Right hindlimb (tissue), 1 donor: Measurements from ENCODE around the gene PSD4.
A peak's percentile ranks its signal among the peaks of the same experiment; 100 is the strongest.

Experiments used
- DNase-seq: peaks from one replicate; pipeline ENCODE4 v3.0.0-alpha.2; 2018

The PSD4 gene

DNA sequence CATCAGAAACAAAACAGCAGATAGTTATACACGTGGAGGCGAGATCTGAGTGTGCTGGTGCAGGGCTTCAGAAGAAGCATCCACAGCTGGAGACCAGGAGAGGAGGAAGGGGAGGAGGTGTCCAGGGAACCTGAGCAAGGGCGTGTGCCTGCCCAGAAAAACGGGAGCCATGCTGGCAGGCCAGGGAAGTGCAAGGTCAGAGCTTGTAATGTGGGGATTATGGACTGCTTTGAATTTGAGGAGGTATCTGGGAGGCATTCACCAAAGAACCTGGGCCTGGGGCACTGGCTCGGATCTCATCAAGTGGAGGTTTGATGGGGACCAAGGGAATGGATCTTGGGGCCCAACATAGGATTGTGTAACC is 12.6 kb downstream of the PSD4 start:
- DNase-seq: no peak

DNA sequence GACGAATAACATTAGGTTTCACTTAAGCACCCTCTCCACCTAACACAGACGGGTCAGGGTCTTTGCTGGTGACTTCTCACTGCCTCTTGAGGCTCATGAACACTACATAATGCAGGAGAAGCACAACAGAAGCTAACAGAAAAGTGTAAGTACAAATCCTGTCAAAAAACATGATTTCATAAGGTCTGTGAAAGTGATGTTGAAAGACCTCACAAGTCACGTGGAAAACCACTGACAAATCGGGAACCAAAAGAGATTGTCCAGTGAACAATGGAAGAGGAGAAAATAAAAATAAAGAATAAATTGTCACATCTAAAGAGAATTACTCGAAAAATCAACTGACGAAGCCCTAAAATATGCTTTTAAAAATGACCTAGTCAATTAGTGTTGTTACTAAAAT is 14.0 kb downstream of the PSD4 start:
- DNase-seq: no peak

DNA sequence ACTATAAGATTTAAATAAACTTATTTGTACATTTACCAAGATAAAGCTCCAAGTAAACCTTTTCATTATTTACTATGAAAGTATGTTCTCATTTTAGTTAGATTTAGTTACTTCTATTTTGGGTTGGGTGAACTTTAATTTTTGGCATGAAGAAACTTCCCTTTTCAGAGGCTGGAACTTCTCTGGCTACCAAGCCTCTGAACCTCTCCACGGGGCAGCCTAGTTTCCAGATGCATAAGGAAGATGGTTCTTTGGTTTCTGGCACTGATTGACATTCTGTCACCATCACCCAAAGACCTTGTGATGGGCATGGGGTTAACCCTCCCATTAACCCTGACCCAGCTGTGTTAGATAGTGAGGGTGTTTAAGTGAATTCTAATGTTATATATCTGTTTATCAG is 17.1 kb downstream of the PSD4 start:
- DNase-seq: no peak

DNA sequence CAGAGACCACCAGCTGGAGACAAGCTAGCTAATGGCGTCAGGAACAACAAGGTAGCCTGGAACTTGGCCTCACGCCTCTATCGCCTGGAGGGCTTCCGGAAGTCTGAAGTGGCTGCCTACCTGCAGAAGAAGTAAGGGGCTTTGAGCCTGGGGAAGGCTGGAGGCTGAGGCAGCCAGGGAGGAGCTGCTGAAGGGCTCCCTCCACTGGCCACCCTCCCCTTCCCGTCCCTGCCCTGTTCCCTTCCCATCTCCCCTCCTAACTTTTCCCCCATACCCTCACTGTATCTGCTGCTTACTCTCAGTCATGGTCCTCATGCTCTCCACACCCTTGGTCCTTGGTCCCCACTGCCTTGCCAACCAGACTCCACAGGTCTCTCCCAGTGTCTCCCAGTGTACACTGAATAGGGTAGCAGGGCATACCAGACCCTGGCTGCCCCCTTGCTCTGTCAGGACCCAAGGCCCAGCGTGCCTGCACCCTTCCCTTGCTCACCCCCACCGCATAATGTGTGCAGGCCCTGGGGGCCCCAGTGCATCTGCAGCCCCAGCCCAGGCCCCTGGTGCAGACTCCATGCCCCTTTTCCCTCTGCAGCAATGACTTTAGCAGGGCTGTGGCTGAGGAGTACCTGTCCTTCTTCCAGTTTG is 18.8 kb downstream of the PSD4 start:
- DNase-seq: no peak

- no peak for DNase-seq
These were observed 22.2 kb downstream of the PSD4 start for GRCh38 chr2:113195923-113196501.

- DNase-seq: no peak
These were observed 23.1 kb downstream of the PSD4 start for GRCh38 chr2:113196839-113197238.

DNA sequence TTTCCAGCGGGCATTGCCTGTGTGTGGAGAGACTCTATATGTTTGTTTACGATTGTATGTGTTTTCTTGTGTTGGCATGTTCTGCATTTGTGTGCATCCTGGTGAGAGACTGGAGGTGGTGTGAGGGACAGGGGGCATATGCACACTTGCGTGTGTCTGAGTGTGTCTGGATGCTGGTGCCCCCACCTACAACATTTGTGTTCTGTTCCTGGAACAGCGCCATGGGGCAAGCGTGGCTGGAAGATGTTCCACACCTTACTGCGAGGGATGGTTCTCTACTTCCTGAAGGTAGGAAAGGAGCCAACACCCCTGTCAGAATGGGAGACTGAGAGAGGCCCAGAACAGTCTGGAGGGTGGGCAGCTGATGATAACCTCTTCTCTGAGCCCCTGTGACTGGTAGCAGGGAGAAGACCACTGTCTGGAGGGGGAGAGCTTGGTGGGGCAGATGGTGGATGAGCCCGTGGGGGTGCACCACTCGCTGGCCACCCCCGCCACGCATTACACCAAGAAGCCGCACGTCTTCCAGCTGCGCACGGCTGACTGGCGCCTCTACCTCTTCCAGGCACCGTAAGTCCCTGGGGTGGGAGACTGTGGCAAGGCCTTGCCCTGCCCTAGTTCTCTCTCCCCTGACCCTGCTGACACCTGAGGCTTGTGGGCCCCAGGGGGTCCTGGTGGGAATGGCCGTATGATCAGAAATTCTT is 23.7 kb downstream of the PSD4 start:
- no peak for DNase-seq

- no peak for DNase-seq
These were observed 24.4 kb downstream of the PSD4 start for GRCh38 chr2:113198048-113198789.

- DNase-seq: peak; percentile 84
These were observed 25.2 kb downstream of the PSD4 start for GRCh38 chr2:113198790-113199612.

DNA sequence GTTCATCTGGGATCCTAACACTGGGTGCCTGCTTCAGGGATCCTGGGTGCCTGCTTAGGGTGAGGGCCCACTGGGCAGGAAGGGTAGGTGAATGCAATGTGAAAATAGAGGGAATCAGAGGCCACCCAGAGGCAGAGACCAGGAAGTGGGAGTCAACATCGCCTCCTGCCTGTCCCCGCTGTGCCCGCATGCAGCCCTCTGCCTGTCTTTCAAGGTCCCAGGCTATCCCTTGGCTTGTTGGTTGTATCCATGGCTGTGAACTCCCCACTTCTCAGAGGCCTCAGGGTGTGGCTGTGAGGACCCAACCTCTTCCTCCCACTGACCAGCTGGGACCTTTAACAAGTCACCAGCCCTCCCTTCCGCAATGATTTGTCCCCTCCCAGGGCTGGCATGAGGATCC is 26.5 kb downstream of the PSD4 start:
- DNase-seq: no peak

GRCh38 chr2:113200736-113201490 is 27.1 kb downstream of the PSD4 start:
- no peak for DNase-seq

- no peak for DNase-seq
These were observed 27.9 kb downstream of the PSD4 start for GRCh38 chr2:113201496-113202304.

- no peak for DNase-seq
These were observed 28.8 kb downstream of the PSD4 start for GRCh38 chr2:113202305-113203216.

- no peak for DNase-seq
These were observed 29.4 kb downstream of the PSD4 start for GRCh38 chr2:113203217-113203530.

- DNase-seq: peak; percentile 73
These were observed 30.2 kb downstream of the PSD4 start for GRCh38 chr2:113203901-113204519.

DNA sequence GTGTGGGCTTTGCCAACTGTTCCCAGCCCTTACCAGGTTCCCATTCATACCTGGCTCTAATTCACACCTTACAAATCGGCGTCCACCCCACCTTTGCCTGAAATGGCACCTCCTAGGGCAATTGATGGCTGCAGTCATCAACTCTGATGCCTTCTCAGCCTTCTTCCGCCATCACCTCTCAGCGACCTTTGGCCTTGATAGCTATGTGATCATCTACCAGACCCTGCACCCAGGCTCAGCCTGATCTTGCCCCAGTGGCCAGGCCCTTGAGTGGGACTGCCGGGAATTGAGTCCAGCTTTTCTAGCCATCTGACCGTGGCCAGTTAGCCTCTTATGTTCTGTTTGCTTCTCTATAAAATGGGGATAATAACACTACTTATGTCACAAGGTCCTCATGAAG is 32.5 kb downstream of the PSD4 start:
- DNase-seq: no peak

DNA sequence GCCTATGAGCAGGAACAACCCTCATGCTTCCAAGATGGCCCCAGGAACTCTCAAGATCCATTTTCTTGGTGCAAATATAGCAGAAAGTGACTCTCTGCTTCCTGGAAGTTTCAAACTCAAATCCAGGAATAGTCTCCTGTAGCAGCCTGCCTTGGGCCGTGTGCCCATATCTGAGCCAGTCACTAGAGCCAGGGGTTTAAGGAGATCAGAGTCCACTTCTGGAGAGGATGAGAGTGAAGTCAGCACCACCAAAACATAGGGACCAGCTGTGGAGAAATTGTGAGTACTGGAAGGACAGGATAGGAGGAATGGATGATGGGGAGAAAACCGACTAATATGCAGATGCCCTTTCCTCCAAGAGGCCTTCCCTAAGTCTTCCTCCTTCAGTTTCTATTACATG is 33.2 kb downstream of the PSD4 start:
- no peak for DNase-seq

- no peak for DNase-seq
These were observed 34.6 kb downstream of the PSD4 start for GRCh38 chr2:113208396-113208795.

DNA sequence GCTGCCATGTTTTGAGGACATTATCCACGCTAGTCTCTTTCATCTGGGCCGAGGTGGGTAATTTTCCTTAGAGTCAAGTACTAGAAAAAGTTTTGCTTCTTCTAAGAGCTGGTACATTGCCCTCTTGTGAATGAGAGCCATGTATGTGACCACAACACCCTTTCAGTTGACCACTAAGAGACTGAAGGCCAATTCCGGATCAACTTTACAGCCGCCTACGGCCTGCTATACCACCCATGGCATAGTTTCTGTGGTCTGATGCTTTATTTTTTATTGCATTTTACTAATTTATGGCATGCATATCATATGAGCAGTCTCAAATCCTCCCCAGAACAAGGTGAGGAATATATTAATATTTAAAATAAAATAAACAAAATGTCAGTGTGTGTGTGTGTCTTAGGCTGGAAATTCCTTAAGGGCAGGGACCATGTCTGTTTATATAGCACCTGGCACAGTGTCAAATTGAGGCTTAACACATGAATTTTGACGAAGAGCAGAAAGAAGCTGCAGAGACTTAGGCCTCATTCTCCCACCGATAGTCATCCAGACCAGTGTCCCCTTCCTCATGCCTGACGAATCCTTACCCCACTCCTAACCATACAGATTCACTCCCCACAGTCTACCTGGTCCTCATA is 35.4 kb downstream of the PSD4 start:
- no peak for DNase-seq
